ENCODE measurements around the gene ARHGEF40. TPM values are rescaled to one million over a fixed set of nuclear protein-coding genes. Genes with fewer than 3 reads are reported as not detected.

Gene ARHGEF40
- total RNA-seq, 1 donor from 2014 or later, result 65.8 TPM

DNA sequence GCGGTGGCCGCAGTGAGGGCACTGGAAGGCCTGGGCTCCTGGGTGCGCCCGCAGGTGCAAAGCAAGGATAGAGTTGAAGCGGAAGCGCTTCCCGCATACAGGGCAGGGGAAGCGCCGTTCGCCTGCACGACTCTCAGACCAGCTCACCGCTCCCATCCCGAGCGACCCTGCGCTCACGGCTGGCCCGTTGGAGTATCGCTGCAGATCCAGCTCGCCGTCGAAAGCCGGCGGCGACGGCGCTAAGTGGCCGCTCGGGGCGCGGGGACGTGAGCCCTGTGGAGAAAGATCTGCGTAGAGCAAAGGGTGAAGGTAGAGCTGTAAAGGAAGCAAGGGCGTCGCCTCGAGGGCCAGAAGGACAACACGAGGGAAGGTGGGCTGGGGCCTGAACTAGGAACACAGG is 22.9 kb downstream of the ARHGEF40 start:
- Mint-ChIP-seq H3K27ac (no peak overlapping the region), H3K4me3 (peak overlapping the region; percentile 20), H3K4me1 (ENCODE audit: unreplicated experiment) (peaks cover 37% of the 10 kb centered on the region), H3K9me3 (no peaks in the 10 kb centered on the region), H3K36me3 (peaks cover 15% of the 10 kb centered on the region), H3K27me3 (no peaks in the 10 kb centered on the region)
- TF ChIP-seq, protein P1, sequence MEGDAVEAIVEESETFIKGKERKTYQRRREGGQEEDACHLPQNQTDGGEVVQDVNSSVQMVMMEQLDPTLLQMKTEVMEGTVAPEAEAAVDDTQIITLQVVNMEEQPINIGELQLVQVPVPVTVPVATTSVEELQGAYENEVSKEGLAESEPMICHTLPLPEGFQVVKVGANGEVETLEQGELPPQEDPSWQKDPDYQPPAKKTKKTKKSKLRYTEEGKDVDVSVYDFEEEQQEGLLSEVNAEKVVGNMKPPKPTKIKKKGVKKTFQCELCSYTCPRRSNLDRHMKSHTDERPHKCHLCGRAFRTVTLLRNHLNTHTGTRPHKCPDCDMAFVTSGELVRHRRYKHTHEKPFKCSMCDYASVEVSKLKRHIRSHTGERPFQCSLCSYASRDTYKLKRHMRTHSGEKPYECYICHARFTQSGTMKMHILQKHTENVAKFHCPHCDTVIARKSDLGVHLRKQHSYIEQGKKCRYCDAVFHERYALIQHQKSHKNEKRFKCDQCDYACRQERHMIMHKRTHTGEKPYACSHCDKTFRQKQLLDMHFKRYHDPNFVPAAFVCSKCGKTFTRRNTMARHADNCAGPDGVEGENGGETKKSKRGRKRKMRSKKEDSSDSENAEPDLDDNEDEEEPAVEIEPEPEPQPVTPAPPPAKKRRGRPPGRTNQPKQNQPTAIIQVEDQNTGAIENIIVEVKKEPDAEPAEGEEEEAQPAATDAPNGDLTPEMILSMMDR (conservative IDR thresholded peaks at IDR 0.05), result no peak
- no peak for DNase-seq (ENCODE audit: extremely low spot score, unreplicated experiment)

- Mint-ChIP-seq H3K27me3 (no peaks in the 10 kb centered on the region), H3K4me1 (ENCODE audit: unreplicated experiment) (peaks cover 41% of the 10 kb centered on the region), H3K4me3 (peak overlapping the region; percentile 81), H3K27ac (peak overlapping the region; percentile 41), H3K36me3 (peaks cover 12% of the 10 kb centered on the region), H3K9me3 (no peaks in the 10 kb centered on the region)
- no peak for DNase-seq (ENCODE audit: extremely low spot score, unreplicated experiment)
- TF ChIP-seq, protein P1 (conservative IDR thresholded peaks at IDR 0.05), result peak; percentile 77
These were observed 23.9 kb downstream of the ARHGEF40 start for GRCh38 chr14:21093769-21094681.

GRCh38 chr14:21095430-21096205 is 25.5 kb downstream of the ARHGEF40 start:
- DNase-seq (ENCODE audit: extremely low spot score, unreplicated experiment), result no peak
- peak overlapping the region; percentile 95 for H3K27ac Mint-ChIP-seq
- no peaks in the 10 kb centered on the region for H3K27me3 Mint-ChIP-seq
- peak overlapping the region; percentile 93 for H3K4me3 Mint-ChIP-seq
- H3K4me1 Mint-ChIP-seq (ENCODE audit: unreplicated experiment), result peaks cover 54% of the 10 kb centered on the region
- TF ChIP-seq, protein P1 (conservative IDR thresholded peaks at IDR 0.05), result no peak
- peaks cover 12% of the 10 kb centered on the region for H3K36me3 Mint-ChIP-seq
- H3K9me3 Mint-ChIP-seq, result no peaks in the 10 kb centered on the region

GRCh38 chr14:21096438-21096837 is 26.3 kb downstream of the ARHGEF40 start:
- Mint-ChIP-seq H3K4me3 (peak overlapping the region; percentile 93), H3K4me1 (ENCODE audit: unreplicated experiment) (peaks cover 55% of the 10 kb centered on the region), H3K27me3 (no peaks in the 10 kb centered on the region), H3K27ac (peak overlapping the region; percentile 95), H3K36me3 (peaks cover 8% of the 10 kb centered on the region), H3K9me3 (no peaks in the 10 kb centered on the region)
- TF ChIP-seq, protein P1 (conservative IDR thresholded peaks at IDR 0.05), result no peak
- DNase-seq (ENCODE audit: extremely low spot score, unreplicated experiment), result no peak

DNA sequence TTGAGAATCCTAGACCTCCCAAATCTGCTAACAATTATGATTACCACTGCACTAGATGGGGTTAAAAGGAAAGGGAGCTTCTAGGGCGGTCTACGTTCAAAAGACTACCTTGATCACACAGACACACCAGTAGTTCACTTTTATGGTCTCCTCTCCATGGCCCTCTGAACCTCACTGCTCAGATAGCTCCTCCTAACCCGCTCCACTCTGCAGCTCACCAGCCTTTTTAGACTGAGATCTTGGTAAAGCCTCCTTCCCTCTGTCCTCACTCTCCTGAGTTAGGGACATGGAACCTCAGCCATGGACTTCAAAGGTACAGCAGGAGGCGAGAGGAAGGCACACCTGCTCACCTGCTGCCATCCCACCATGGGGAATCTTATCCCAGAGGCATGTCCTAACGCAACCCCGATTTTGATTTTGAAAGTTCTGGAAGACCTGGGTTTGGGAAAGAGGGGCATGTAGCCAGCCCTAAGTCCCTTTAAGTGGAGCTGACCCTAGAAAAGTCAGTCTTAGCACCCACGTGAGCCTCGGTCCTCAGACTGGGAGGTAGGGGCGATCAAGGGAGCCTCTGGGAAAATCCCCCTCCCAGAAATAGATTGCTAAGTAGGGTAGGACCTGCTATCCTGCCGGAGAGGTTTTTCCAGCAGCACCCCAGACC is 27.0 kb downstream of the ARHGEF40 start:
- Mint-ChIP-seq H3K27me3 (no peaks in the 10 kb centered on the region), H3K27ac (peak overlapping the region; percentile 95), H3K9me3 (no peaks in the 10 kb centered on the region), H3K4me1 (ENCODE audit: unreplicated experiment) (peaks cover 56% of the 10 kb centered on the region), H3K36me3 (peaks cover 6% of the 10 kb centered on the region), H3K4me3 (peak overlapping the region; percentile 93)
- no peak for DNase-seq (ENCODE audit: extremely low spot score, unreplicated experiment)
- TF ChIP-seq, protein P1 (conservative IDR thresholded peaks at IDR 0.05), result no peak
